ENCODE results near the gene LRP6. TPM values are rescaled to one million over a fixed set of nuclear protein-coding genes. Genes with fewer than 3 reads are reported as not detected.

The LRP6 gene
- total and polyA plus RNA-seq, 4 donors = 14.7 to 76.8 (median 23.2) TPM

DNA sequence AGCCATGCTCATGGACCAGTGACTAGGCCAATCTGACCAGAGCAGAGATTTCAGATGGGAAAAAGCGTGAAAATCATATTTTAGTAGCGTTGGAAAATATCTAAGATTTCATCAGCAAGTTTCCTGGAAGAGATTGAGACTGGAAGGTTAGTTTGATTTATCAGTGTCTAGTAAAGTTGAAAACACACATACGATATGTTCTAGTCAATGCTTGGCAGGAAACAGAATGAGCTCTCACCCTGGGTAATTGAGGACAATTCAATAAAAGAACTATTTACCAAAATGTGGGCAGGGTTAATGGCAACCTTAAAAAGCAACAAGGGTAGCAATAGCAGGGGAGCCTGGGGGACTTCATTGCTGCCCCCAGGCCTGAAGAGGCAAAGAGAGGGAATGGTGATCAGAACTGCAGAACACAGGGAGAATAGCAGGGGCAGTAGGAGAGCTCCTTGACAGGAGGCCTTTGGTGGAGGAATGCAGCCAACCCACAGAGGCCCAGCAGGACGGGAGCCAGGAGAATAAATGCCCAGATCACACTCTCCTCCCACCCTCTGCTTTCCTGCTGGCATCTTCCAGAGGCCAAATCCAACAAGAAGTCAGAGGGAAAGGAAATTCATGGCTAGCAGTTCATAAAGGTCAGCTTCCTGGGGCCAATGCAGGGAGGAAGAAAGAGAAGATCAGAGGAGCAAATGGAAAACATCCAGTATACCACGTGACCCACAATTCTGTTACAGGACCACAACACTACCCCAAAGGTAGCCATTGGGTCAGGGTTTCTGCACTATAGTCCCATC lies 27.6 kb upstream of the LRP6 start:
- no peaks in the 10 kb centered on the region for H3K27me3 ChIP-seq (ENCODE audit: control insufficient read depth in 4 of 4, insufficient read depth in 4 of 4, low read length in 3 of 4)
- no peak for DNase-seq (ENCODE audit: low spot score)
- peak overlapping the region; percentile 48 to 56 (median 52) for H3K4me3 ChIP-seq (ENCODE audit: low read depth in 1 of 3, low read length in 3 of 3)
- 31% methylated on average over 5 of the region's 5 CpGs for WGBS
- H3K9me3 ChIP-seq (ENCODE audit: control insufficient read depth in 4 of 4, low read length in 3 of 4) = no peaks in the 10 kb centered on the region
- TF ChIP-seq TAF1 (conservative IDR thresholded peaks at IDR 0.05) (peak; percentile 74), SP1 (IDR thresholded peaks at IDR 0.05) (peak; percentile 73), GABPA (IDR thresholded peaks at IDR 0.05 in 1 of 2, conservative IDR thresholded peaks at IDR 0.05 in 1 of 2) (peak in 1 of 2 donors; percentile 15), EGR1 (IDR thresholded peaks at IDR 0.05; ENCODE audit: low read depth in 2 of 2) (peak in 1 of 2 donors; percentile 68), NR2F2 (IDR thresholded peaks at IDR 0.05) (peak; percentile 48), FOXA1 (IDR thresholded peaks at IDR 0.05) (no peak), HNF4G (IDR thresholded peaks at IDR 0.05) (no peak), JUND (IDR thresholded peaks at IDR 0.05) (peak in 1 of 2 donors; percentile 50), FOXA2 (IDR thresholded peaks at IDR 0.05) (peak; percentile 24), HNF4A (conservative IDR thresholded peaks at IDR 0.05) (peak; percentile 41 to 73), RAD21 (IDR thresholded peaks at IDR 0.05) (peak in 1 of 2 donors; percentile 9), YY1 (IDR thresholded peaks at IDR 0.05) (peak; percentile 46), RXRA (IDR thresholded peaks at IDR 0.05) (peak; percentile 88 to 89)
- TF ChIP-seq, protein P1, sequence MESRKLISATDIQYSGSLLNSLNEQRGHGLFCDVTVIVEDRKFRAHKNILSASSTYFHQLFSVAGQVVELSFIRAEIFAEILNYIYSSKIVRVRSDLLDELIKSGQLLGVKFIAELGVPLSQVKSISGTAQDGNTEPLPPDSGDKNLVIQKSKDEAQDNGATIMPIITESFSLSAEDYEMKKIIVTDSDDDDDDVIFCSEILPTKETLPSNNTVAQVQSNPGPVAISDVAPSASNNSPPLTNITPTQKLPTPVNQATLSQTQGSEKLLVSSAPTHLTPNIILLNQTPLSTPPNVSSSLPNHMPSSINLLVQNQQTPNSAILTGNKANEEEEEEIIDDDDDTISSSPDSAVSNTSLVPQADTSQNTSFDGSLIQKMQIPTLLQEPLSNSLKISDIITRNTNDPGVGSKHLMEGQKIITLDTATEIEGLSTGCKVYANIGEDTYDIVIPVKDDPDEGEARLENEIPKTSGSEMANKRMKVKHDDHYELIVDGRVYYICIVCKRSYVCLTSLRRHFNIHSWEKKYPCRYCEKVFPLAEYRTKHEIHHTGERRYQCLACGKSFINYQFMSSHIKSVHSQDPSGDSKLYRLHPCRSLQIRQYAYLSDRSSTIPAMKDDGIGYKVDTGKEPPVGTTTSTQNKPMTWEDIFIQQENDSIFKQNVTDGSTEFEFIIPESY (IDR thresholded peaks at IDR 0.05) = no peak
- TF ChIP-seq, protein P2, sequence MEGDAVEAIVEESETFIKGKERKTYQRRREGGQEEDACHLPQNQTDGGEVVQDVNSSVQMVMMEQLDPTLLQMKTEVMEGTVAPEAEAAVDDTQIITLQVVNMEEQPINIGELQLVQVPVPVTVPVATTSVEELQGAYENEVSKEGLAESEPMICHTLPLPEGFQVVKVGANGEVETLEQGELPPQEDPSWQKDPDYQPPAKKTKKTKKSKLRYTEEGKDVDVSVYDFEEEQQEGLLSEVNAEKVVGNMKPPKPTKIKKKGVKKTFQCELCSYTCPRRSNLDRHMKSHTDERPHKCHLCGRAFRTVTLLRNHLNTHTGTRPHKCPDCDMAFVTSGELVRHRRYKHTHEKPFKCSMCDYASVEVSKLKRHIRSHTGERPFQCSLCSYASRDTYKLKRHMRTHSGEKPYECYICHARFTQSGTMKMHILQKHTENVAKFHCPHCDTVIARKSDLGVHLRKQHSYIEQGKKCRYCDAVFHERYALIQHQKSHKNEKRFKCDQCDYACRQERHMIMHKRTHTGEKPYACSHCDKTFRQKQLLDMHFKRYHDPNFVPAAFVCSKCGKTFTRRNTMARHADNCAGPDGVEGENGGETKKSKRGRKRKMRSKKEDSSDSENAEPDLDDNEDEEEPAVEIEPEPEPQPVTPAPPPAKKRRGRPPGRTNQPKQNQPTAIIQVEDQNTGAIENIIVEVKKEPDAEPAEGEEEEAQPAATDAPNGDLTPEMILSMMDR (IDR thresholded peaks at IDR 0.05; ENCODE audit: low read depth, low read length, missing input control) = no peak
- TF ChIP-seq, protein P3, sequence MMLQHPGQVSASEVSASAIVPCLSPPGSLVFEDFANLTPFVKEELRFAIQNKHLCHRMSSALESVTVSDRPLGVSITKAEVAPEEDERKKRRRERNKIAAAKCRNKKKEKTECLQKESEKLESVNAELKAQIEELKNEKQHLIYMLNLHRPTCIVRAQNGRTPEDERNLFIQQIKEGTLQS (IDR thresholded peaks at IDR 0.05) = peak; percentile 53
- TF ChIP-seq, protein P4, sequence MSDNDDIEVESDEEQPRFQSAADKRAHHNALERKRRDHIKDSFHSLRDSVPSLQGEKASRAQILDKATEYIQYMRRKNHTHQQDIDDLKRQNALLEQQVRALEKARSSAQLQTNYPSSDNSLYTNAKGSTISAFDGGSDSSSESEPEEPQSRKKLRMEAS (IDR thresholded peaks at IDR 0.05) = peak; percentile 72
- TF ChIP-seq, protein P5, sequence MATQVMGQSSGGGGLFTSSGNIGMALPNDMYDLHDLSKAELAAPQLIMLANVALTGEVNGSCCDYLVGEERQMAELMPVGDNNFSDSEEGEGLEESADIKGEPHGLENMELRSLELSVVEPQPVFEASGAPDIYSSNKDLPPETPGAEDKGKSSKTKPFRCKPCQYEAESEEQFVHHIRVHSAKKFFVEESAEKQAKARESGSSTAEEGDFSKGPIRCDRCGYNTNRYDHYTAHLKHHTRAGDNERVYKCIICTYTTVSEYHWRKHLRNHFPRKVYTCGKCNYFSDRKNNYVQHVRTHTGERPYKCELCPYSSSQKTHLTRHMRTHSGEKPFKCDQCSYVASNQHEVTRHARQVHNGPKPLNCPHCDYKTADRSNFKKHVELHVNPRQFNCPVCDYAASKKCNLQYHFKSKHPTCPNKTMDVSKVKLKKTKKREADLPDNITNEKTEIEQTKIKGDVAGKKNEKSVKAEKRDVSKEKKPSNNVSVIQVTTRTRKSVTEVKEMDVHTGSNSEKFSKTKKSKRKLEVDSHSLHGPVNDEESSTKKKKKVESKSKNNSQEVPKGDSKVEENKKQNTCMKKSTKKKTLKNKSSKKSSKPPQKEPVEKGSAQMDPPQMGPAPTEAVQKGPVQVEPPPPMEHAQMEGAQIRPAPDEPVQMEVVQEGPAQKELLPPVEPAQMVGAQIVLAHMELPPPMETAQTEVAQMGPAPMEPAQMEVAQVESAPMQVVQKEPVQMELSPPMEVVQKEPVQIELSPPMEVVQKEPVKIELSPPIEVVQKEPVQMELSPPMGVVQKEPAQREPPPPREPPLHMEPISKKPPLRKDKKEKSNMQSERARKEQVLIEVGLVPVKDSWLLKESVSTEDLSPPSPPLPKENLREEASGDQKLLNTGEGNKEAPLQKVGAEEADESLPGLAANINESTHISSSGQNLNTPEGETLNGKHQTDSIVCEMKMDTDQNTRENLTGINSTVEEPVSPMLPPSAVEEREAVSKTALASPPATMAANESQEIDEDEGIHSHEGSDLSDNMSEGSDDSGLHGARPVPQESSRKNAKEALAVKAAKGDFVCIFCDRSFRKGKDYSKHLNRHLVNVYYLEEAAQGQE (IDR thresholded peaks at IDR 0.05) = no peak
- no peaks in the 10 kb centered on the region for H3K36me3 ChIP-seq (ENCODE audit: control insufficient read depth in 4 of 4, insufficient read depth in 3 of 4, low read depth in 1 of 4, low read length in 3 of 4)
- H3K9ac ChIP-seq (ENCODE audit: low read depth in 1 of 2, low read length in 2 of 2) = peak overlapping the region; percentile 45 to 84
- H3K27ac ChIP-seq (ENCODE audit: low read depth in 1 of 2, low read length in 2 of 2) = peak overlapping the region; percentile 93 to 98
- H3K4me1 ChIP-seq (ENCODE audit: control insufficient read depth in 4 of 4, insufficient read depth in 4 of 4, low read length in 3 of 4) = peaks cover 2 to 17% (median 9%) of the 10 kb centered on the region in 4 donors
